ENCODE data around the gene LPAR1. TPM values are rescaled to one million over a fixed set of nuclear protein-coding genes. Genes with fewer than 3 reads are reported as not detected.

LPAR1 gene
- total and polyA plus RNA-seq, 2 donors (not counting 1 experiment from before 2014, with no cell fraction given), result 0.06 TPM; not detected in 1

- WGBS (ENCODE audit: insufficient coverage), result no CpG with 5 or more reads among the region's 1 CpG
- POLR2A ChIA-PET, result no interaction called here
- DNase-seq, result no peak
Observed at GRCh38 chr9:110886832-110887231, 151.4 kb downstream of the LPAR1 start.

GRCh38 chr9:110880189-110880588 is 158.1 kb downstream of the LPAR1 start:
- peaks cover 4% of the 10 kb centered on the region for H3K27me3 Mint-ChIP-seq

More at GRCh38 chr9:110886832-110887231, 151.4 kb downstream of the LPAR1 start:
- H3K36me3 ChIP-seq (replicated peaks in 1 of 2; ENCODE audit: control extremely low read depth in 1 of 2, control insufficient read depth in 1 of 2, extremely low read depth in 1 of 2, insufficient read depth in 2 of 2, low read length in 1 of 2), result no peaks in the 10 kb centered on the region
- Mint-ChIP-seq H3K27me3 (no peaks in the 10 kb centered on the region), H3K4me1 (no peaks in the 10 kb centered on the region), H3K4me3 (no peak overlapping the region), H3K27ac (no peak overlapping the region), H3K9me3 (ENCODE audit: insufficient read depth) (no peaks in the 10 kb centered on the region)
- no peak overlapping the region for H2AFZ ChIP-seq (ENCODE audit: insufficient read depth, low read depth, low read length, poor library complexity, severe bottlenecking)
- no peaks in the 10 kb centered on the region for H3K79me2 ChIP-seq (ENCODE audit: control insufficient read depth, insufficient read depth, low read length)
- no peak overlapping the region for H3K4me3 ChIP-seq (ENCODE audit: control extremely low read depth in 1 of 5, extremely low read depth in 1 of 5, insufficient read depth in 1 of 5, low read depth in 2 of 5, low read length in 4 of 5)
- ATAC-seq (ENCODE audit: low read depth), result no peak
- no peak overlapping the region for H3K4me2 ChIP-seq (replicated peaks; ENCODE audit: low read depth, low read length, poor library complexity, severe bottlenecking)
- H3K9ac ChIP-seq (ENCODE audit: low read length), result no peak overlapping the region
- CTCF ChIA-PET, result no interaction called here
- TF ChIP-seq, protein P1, sequence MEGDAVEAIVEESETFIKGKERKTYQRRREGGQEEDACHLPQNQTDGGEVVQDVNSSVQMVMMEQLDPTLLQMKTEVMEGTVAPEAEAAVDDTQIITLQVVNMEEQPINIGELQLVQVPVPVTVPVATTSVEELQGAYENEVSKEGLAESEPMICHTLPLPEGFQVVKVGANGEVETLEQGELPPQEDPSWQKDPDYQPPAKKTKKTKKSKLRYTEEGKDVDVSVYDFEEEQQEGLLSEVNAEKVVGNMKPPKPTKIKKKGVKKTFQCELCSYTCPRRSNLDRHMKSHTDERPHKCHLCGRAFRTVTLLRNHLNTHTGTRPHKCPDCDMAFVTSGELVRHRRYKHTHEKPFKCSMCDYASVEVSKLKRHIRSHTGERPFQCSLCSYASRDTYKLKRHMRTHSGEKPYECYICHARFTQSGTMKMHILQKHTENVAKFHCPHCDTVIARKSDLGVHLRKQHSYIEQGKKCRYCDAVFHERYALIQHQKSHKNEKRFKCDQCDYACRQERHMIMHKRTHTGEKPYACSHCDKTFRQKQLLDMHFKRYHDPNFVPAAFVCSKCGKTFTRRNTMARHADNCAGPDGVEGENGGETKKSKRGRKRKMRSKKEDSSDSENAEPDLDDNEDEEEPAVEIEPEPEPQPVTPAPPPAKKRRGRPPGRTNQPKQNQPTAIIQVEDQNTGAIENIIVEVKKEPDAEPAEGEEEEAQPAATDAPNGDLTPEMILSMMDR (IDR thresholded peaks at IDR 0.05), result no peak
- TF ChIP-seq EZH2 (IDR thresholded peaks at IDR 0.05; ENCODE audit: borderline replicate concordance, insufficient read depth, low read depth, low read length, poor library complexity, severe bottlenecking), result no peak
- no peaks in the 10 kb centered on the region for H3K4me1 ChIP-seq (ENCODE audit: control insufficient read depth in 2 of 2, insufficient read depth in 2 of 2, low read length in 2 of 2)
- H3K9me3 ChIP-seq (ENCODE audit: control extremely low read depth in 1 of 3, control insufficient read depth in 2 of 3, insufficient read depth in 1 of 3, low read length in 2 of 3), result no peaks in the 10 kb centered on the region
- H4K20me1 ChIP-seq (ENCODE audit: control insufficient read depth, insufficient read depth, low read length, poor library complexity, severe bottlenecking), result no peaks in the 10 kb centered on the region
- H3K27ac ChIP-seq (ENCODE audit: low read length in 2 of 2), result no peak overlapping the region
- intact Hi-C loops (cut with micrococcal nuclease), result no loop called here
- H3K27me3 ChIP-seq (replicated peaks in 1 of 4; ENCODE audit: control extremely low read depth in 1 of 4, control insufficient read depth in 3 of 4, insufficient read depth in 4 of 4, low read length in 3 of 4), result no peaks in the 10 kb centered on the region

More at GRCh38 chr9:110880189-110880588, 158.1 kb downstream of the LPAR1 start:
- TF ChIP-seq, protein P1 (IDR thresholded peaks at IDR 0.05), result no peak
- no peak for TF ChIP-seq EZH2 (IDR thresholded peaks at IDR 0.05; ENCODE audit: borderline replicate concordance, insufficient read depth, low read depth, low read length, poor library complexity, severe bottlenecking)
- Histone ChIP-seq H3K27ac (ENCODE audit: low read length in 2 of 2) (no peak overlapping the region), H3K79me2 (ENCODE audit: control insufficient read depth, insufficient read depth, low read length) (no peaks in the 10 kb centered on the region), H3K27me3 (replicated peaks in 1 of 4; ENCODE audit: control extremely low read depth in 1 of 4, control insufficient read depth in 3 of 4, insufficient read depth in 4 of 4, low read length in 3 of 4) (no peaks in the 10 kb centered on the region), H2AFZ (ENCODE audit: insufficient read depth, low read depth, low read length, poor library complexity, severe bottlenecking) (no peak overlapping the region), H3K9me3 (ENCODE audit: control extremely low read depth in 1 of 3, control insufficient read depth in 2 of 3, insufficient read depth in 1 of 3, low read length in 2 of 3) (peaks cover 0 to 3% (median 0%) of the 10 kb centered on the region in 3 donors), H3K36me3 (replicated peaks in 1 of 2; ENCODE audit: control extremely low read depth in 1 of 2, control insufficient read depth in 1 of 2, extremely low read depth in 1 of 2, insufficient read depth in 2 of 2, low read length in 1 of 2) (no peaks in the 10 kb centered on the region), H3K9ac (ENCODE audit: low read length) (no peak overlapping the region), H3K4me1 (ENCODE audit: control insufficient read depth in 2 of 2, insufficient read depth in 2 of 2, low read length in 2 of 2) (no peaks in the 10 kb centered on the region), H4K20me1 (ENCODE audit: control insufficient read depth, insufficient read depth, low read length, poor library complexity, severe bottlenecking) (no peaks in the 10 kb centered on the region), H3K4me2 (replicated peaks; ENCODE audit: low read depth, low read length, poor library complexity, severe bottlenecking) (no peak overlapping the region), H3K4me3 (ENCODE audit: control extremely low read depth in 1 of 5, extremely low read depth in 1 of 5, insufficient read depth in 1 of 5, low read depth in 2 of 5, low read length in 4 of 5) (no peak overlapping the region)
- ATAC-seq (ENCODE audit: low read depth), result no peak
- H3K27ac Mint-ChIP-seq, result no peak overlapping the region
- H3K4me1 Mint-ChIP-seq, result no peaks in the 10 kb centered on the region
- H3K9me3 Mint-ChIP-seq (ENCODE audit: insufficient read depth), result no peaks in the 10 kb centered on the region
- 100% methylated on average over 1 of the region's 3 CpGs for WGBS (ENCODE audit: insufficient coverage)
- no peak overlapping the region for H3K4me3 Mint-ChIP-seq
- intact Hi-C loops (cut with micrococcal nuclease), result no loop called here
- DNase-seq, result no peak
- POLR2A ChIA-PET, result no interaction called here
- CTCF ChIA-PET, result no interaction called here

Measured in B cell (primary cell).